CD4-positive, CD25-positive, alpha-beta regulatory T cell (primary cell): ENCODE measurements around the gene INTS1. TPM values are rescaled to one million over a fixed set of nuclear protein-coding genes. Genes with fewer than 3 reads are reported as not detected.

Experiments used
- ATAC-seq, 2 donors: fragments of 150-1000 bp; cut with Tn5 transposase; one replicate each; pipeline ENCODE4 v1.10.0; 2021; ENCODE audit warnings: low read depth in 2 of 2, moderate number of reproducible peaks in 2 of 2, moderate library complexity in 1 of 2
- DNase-seq, 3 donors: peaks; one replicate each; pipeline versions ENCODE4 v3.0.0 to v3.0.0-alpha.2; 2012 to 2022; ENCODE audit warnings: mixed read lengths in 1 of 3
- H3K27ac ChIP-seq: one replicate; pipeline ENCODE4 v1.7.0; 2013; ENCODE audit warnings: mild to moderate bottlenecking, low read length; ENCODE audit not compliant: insufficient read depth, poor library complexity, severe bottlenecking
- H3K27me3 ChIP-seq: one replicate; pipeline ENCODE4 v1.7.0; 2013; ENCODE audit warnings: low read length; ENCODE audit not compliant: control insufficient read depth, insufficient read depth
- H3K36me3 ChIP-seq: one replicate; pipeline ENCODE4 v1.7.0; 2013; ENCODE audit warnings: mild to moderate bottlenecking, low read length, moderate library complexity; ENCODE audit not compliant: control insufficient read depth, insufficient read depth
- H3K4me1 ChIP-seq: 2 replicates; pipeline ENCODE4 v1.7.0; 2013; ENCODE audit warnings: mild to moderate bottlenecking, low read length; ENCODE audit not compliant: insufficient read depth, control insufficient read depth, poor library complexity, severe bottlenecking
- H3K4me3 ChIP-seq: one replicate; pipeline ENCODE4 v1.7.0; 2013; ENCODE audit warnings: low read depth, mild to moderate bottlenecking, low read length, moderate library complexity
- H3K9me3 ChIP-seq, 2 experiments: 1 replicate in 1 of 2; 2 replicates in 1 of 2; pipeline ENCODE4 v1.7.0; 2013; ENCODE audit warnings: low read length in 2 of 2, mild to moderate bottlenecking in 1 of 2, moderate library complexity in 1 of 2; ENCODE audit not compliant: control insufficient read depth in 2 of 2
- H3K27ac Mint-ChIP-seq, 3 donors: one replicate each; pipeline ENCODE4 v1.8.0; 2020 to 2022; ENCODE audit warnings: mild to moderate bottlenecking in 3 of 3, mixed read lengths in 3 of 3, moderate library complexity in 2 of 3
- H3K27me3 Mint-ChIP-seq: one replicate; pipeline ENCODE4 v1.8.0; 2022; ENCODE audit warnings: mild to moderate bottlenecking, mixed read lengths
- H3K36me3 Mint-ChIP-seq: one replicate; pipeline ENCODE4 v1.8.0; 2020; ENCODE audit warnings: mixed read lengths
- H3K4me1 Mint-ChIP-seq, 4 donors: one replicate each; pipeline ENCODE4 v1.8.0; 2020 to 2022; ENCODE audit warnings: mixed read lengths in 4 of 4, mild to moderate bottlenecking in 1 of 4
- H3K4me3 Mint-ChIP-seq, 4 donors: one replicate each; pipeline ENCODE4 v1.8.0; 2020 to 2022; ENCODE audit warnings: mild to moderate bottlenecking in 4 of 4, mixed read lengths in 4 of 4, moderate library complexity in 3 of 4
- H3K9me3 Mint-ChIP-seq, 7 donors: one replicate each; pipeline ENCODE4 v1.8.0; 2020 to 2022; ENCODE audit warnings: mixed read lengths in 7 of 7, mild to moderate bottlenecking in 3 of 7, moderate library complexity in 2 of 7
- polyA plus RNA-seq, 4 donors: library from polyadenylated mRNA; unstranded; fragments of 300-500 nt; fragmentation: Illumina TruSeq; gene quantifications; one replicate each; pipeline ENCODE4 v1.2.3, GENCODE V29; 2021
- total RNA-seq: library from RNA; stranded (reverse); gene quantifications from one replicate; pipeline ENCODE4 v1.2.3, GENCODE V29; 2022

Gene INTS1
- total and polyA plus RNA-seq, 5 donors from 2014 or later: 8.5 to 107 (median 10.3) TPM

DNA sequence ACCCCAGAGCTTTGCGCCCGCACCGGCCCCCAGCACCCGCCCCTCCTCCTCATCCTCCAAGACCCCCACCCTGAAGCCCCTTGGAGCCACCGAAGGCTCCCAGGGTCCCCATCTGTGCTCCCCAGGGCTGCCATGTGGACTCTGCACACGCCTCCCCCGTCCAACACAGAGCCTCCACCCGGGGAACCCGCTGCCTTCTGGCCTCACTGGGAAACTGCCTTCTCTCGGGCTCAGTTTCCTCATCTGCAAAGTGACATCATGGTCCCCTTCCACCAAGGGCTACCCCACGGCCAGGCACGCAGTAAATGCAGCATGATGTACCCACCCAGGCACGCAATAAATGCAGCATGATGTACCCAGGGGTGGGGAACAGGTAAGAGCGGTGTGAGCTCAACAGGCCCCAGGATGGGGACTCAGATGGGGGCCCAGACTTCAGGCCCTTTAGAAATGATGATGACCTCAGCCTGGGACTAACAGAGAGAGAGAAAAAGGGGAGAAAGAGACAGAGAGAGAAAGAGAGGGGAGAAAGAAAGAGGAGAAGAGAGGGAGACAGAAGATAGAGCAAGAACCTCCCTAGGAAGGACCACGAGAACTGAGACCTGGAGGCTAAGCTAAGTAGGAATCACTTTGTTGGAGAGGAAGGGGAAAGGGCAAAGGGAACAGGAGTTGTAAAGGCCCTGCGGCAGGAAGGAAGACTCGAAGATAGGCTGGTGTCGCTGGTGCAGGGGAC, 42.4 kb downstream of the INTS1 start:
- Mint-ChIP-seq H3K36me3 (no peaks in the 10 kb centered on the region), H3K4me3 (peak overlapping the region in 3 of 4 donors; percentile 0 to 81 (median 11)), H3K4me1 (peaks cover 0 to 26% (median 5%) of the 10 kb centered on the region in 4 donors), H3K9me3 (no peaks in the 10 kb centered on the region), H3K27ac (peak overlapping the region in 2 of 3 donors; percentile 65 to 88), H3K27me3 (no peaks in the 10 kb centered on the region)
- Histone ChIP-seq H3K36me3 (no peaks in the 10 kb centered on the region), H3K27me3 (no peaks in the 10 kb centered on the region), H3K4me1 (peaks cover 23% of the 10 kb centered on the region), H3K9me3 (no peaks in the 10 kb centered on the region), H3K27ac (no peak overlapping the region), H3K4me3 (no peak overlapping the region)
- no peak for ATAC-seq
- DNase-seq: no peak

DNA sequence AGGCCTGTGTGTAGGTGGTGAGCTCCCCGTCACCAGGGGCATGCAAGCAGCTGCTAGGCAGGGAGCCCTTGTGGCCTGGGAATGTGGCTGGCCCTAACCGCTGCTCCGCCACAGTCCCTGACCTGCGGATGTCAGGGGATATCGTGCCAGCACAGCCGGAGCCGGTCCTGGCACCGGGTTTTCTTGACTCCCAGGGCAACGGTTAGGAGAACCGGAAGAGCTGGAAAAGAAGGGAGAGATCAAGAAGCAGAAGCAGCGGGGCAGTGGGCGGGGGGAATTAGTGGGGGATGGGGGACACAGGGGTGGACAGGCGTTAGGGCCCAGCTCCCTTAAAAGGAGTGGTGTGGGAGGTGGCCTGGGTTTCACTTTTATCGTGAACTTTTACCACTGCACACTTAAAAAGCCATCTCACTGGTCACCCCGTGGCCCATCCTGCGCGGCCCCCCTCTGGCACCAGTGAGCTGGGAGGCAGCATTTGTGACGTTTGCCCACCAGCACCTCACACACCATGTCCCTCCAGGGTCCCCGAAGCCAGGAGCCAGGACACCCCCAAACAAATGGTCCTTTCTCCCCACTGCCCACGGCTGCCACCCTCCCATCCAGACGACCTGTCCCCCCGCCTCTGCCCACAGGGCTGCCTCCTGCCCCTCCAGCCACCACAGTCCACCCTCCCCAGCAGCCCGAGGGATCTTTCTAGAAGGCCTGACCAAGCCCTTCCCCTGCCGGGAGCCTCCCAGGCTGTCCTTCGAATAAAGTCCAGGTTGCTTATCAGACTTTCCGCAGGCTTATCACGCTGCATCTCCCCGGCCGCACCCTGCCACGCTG, 43.2 kb downstream of the INTS1 start:
- Histone ChIP-seq H3K4me3 (no peak overlapping the region), H3K9me3 (no peaks in the 10 kb centered on the region), H3K27me3 (no peaks in the 10 kb centered on the region), H3K4me1 (peaks cover 23% of the 10 kb centered on the region), H3K36me3 (no peaks in the 10 kb centered on the region), H3K27ac (no peak overlapping the region)
- ATAC-seq: no peak
- no peak for DNase-seq
- Mint-ChIP-seq H3K4me3 (peak overlapping the region in 3 of 4 donors; percentile 26 to 81 (median 81)), H3K27me3 (no peaks in the 10 kb centered on the region), H3K27ac (peak overlapping the region in 1 of 3 donors; percentile 88), H3K4me1 (peaks cover 0 to 26% (median 5%) of the 10 kb centered on the region in 4 donors), H3K36me3 (no peaks in the 10 kb centered on the region), H3K9me3 (no peaks in the 10 kb centered on the region)

DNA sequence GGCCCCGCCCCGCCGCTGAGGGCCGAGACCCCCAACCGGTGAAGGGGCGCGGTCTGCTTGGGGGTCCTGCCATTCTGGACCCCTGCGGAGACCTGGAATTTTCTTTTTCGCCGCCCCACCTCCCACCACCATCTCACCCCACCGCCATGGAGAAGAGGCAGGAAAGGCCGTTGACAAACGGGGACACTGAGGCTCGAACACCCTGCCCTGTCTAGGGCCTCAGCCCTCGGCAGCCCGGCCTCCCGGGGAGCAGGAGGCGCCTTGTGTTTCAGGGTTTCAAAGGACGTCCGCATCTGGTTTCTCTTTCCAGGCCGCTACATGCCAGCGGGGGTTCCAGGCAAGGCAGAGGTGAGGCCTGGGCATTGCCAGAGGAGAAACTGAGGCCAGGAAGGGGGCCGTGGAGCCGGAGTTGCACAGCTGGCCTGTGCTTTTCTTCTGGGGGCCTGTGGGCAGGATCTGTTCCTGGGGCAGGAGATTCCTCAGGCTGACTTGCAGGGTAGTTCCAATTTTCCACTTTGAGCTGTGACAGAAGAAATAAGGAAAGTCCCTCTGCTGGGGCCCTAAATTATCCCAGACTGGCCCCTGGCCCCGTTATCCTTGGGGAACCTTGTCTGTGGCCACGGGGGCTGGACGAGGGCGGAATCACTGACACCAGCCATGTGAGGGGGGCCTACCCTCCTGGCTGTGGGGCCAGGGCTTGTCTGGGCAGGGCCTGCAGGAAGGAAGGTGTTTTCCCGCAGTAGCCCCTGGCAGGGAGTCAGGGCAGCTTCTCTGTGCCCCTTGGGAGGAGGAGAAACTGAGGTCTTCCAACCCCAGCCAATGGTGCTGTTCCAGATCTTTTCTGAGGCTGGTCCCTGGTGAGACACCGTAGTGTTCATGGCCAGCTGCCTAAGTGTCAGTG, 44.0 kb downstream of the INTS1 start:
- Histone ChIP-seq H3K36me3 (no peaks in the 10 kb centered on the region), H3K27ac (peak overlapping the region; percentile 49), H3K9me3 (no peaks in the 10 kb centered on the region), H3K4me1 (peaks cover 23% of the 10 kb centered on the region), H3K27me3 (no peaks in the 10 kb centered on the region), H3K4me3 (no peak overlapping the region)
- ATAC-seq (no peak), DNase-seq (peak in 2 of 3 donors; percentile 24 to 39)
- H3K4me3 Mint-ChIP-seq: peak overlapping the region; percentile 67 to 83 (median 78)
- H3K9me3 Mint-ChIP-seq: no peaks in the 10 kb centered on the region
- no peaks in the 10 kb centered on the region for H3K36me3 Mint-ChIP-seq
- peaks cover 0 to 29% (median 5%) of the 10 kb centered on the region in 4 donors for H3K4me1 Mint-ChIP-seq
- no peaks in the 10 kb centered on the region for H3K27me3 Mint-ChIP-seq
- peak overlapping the region in 1 of 3 donors; percentile 68 for H3K27ac Mint-ChIP-seq

DNA sequence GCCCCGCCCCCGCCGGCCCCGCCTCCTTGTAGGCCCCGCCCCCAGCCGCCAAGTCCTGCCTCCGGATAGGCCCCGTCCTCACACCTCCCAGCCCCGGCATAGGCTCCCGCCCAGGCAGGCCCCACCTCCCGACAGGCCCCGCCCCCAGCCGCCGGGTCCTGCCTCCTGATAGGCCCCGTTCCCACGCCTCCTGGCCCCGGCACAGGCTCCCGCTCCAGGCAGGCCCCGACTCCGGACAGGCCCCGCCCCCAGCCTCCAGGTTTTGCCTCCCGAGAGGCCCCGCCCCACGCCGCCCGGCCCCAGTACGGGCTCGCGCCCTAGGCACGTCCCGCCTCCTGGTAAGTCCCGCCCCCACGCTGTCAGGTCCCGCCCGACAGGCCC, 44.7 kb downstream of the INTS1 start:
- H3K9me3 ChIP-seq: no peaks in the 10 kb centered on the region
- H3K4me1 ChIP-seq: peaks cover 23% of the 10 kb centered on the region
- H3K27ac ChIP-seq: peak overlapping the region; percentile 49
- Mint-ChIP-seq H3K4me3 (peak overlapping the region; percentile 67 to 77 (median 70)), H3K9me3 (no peaks in the 10 kb centered on the region), H3K27me3 (no peaks in the 10 kb centered on the region), H3K36me3 (no peaks in the 10 kb centered on the region), H3K4me1 (peaks cover 0 to 29% (median 5%) of the 10 kb centered on the region in 4 donors), H3K27ac (no peak overlapping the region)
- no peak overlapping the region for H3K4me3 ChIP-seq
- no peaks in the 10 kb centered on the region for H3K36me3 ChIP-seq
- H3K27me3 ChIP-seq: no peaks in the 10 kb centered on the region
- DNase-seq (peak; percentile 96 to 97 (median 96)), ATAC-seq (peak; percentile 93 to 94)

DNA sequence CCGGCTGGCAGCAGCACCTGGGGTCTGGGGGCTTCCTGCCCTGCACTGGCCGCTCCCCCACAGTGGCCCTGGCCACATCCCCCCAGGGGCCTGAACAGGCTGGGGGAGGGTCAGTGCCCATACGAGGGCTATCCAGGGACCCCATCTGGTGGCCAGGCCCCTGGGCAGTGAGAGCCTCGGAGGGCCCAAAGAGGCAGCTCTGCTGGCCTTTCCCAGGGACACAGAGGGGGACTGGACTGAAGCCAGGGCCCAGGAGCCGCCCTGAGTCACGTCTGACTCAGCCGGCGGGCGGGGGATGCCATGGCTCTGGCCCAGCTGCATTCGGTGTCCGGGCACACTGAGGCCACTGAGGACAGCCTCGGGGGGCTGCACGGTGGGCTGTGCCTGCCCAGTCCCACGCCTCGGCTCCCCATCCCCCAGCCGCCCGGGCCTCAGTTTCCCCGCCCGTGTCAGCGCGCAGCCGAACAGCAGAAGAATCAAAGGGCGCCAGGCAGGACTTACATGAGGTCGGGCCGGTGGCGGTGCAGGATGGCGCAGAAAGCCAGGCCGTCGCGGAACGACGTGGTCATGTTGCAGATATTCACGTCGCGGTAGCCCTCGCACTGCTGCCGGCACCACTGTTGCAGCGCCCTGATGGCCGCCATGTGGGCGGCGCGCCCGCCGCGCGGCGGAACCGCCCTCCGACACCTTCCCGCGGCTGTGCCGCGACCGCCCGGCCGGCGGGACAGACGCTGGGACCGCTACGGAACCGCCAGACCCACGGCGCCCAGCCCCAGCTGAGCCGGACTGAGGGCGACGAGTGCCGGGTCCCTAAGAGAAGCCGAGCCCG, 45.3 kb downstream of the INTS1 start, which contains the start of gene MICALL2:
MICALL2 (minus strand) TSS at position 788 of the 829 bp plus-strand sequence; CDS start at position 644, 144 bp downstream.
- DNase-seq (peak in 1 of 3 donors; percentile 20), ATAC-seq (peak; percentile 4 to 7)
- H3K27ac ChIP-seq: peak within 1 kb of the TSS; percentile 49
- Mint-ChIP-seq H3K4me3 (peak within 1 kb of the TSS; percentile 67 to 83 (median 78)), H3K36me3 (no peaks in the 10 kb centered on the region), H3K4me1 (peaks cover 0 to 29% (median 5%) of the 10 kb centered on the region in 4 donors), H3K9me3 (no peaks in the 10 kb centered on the region), H3K27me3 (no peaks in the 10 kb centered on the region), H3K27ac (peak within 1 kb of the TSS in 2 of 3 donors; percentile 42 to 68)
- H3K4me3 ChIP-seq: peak within 1 kb of the TSS; percentile 55
- no peaks in the 10 kb centered on the region for H3K9me3 ChIP-seq
- no peaks in the 10 kb centered on the region for H3K27me3 ChIP-seq
- no peaks in the 10 kb centered on the region for H3K36me3 ChIP-seq
- H3K4me1 ChIP-seq: peaks cover 23% of the 10 kb centered on the region

DNA sequence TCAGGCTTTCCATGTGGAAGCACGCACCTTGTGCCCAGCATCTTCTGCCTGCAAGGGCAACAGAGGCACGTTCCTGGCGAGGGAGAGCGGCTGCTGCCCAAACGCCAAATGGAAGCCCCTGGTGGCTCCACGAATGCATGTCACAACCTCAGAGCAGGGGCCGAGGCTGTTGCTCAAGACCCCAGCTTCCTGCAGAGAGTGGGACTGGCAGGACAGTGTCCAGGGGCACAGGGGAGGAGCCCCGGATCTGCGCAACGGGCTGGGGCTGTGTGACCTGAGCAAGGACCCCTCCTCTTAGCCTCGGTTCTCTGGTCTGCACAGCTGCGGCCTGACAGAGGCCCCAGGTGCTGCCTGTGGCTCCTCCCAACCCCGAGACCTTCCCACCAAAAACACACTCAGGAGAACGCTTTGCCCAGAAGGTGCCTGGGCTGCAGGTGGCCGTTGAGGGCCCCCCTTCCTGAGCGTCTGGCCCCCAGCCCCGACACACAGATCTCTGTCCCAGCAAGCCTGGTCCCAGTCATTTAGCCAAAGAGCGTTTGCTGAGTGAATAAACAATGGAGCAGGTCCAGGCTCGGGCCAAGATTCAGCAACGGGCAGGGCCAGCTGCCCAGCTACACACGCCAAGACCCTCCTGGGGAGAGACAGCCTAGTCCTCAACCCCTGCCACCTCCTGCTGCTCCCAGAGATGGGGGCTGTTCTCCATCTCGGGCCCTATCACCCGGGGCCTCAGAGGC, 46.1 kb downstream of the INTS1 start:
- H3K36me3 ChIP-seq: no peaks in the 10 kb centered on the region
- no peaks in the 10 kb centered on the region for H3K9me3 Mint-ChIP-seq
- peak overlapping the region in 3 of 4 donors; percentile 38 to 65 (median 59) for H3K4me3 Mint-ChIP-seq
- H3K4me3 ChIP-seq: no peak overlapping the region
- H3K27me3 ChIP-seq: no peaks in the 10 kb centered on the region
- no peaks in the 10 kb centered on the region for H3K27me3 Mint-ChIP-seq
- no peaks in the 10 kb centered on the region for H3K9me3 ChIP-seq
- DNase-seq: no peak
- peaks cover 23% of the 10 kb centered on the region for H3K4me1 ChIP-seq
- peaks cover 0 to 29% (median 5%) of the 10 kb centered on the region in 4 donors for H3K4me1 Mint-ChIP-seq
- peak overlapping the region in 1 of 3 donors; percentile 42 for H3K27ac Mint-ChIP-seq
- no peaks in the 10 kb centered on the region for H3K36me3 Mint-ChIP-seq
- H3K27ac ChIP-seq: no peak overlapping the region
- no peak for ATAC-seq
